Right lung (tissue), 10 donors: Measurements from ENCODE around the gene NXN. TPM values are rescaled to one million over a fixed set of nuclear protein-coding genes. Genes with fewer than 3 reads are reported as not detected.

Experiments
- DNase-seq, 2 donors: peaks; one replicate each; pipeline ENCODE4 v3.0.0-alpha.2; 2013
- long read RNA-seq, 8 donors: transcript quantifications; one replicate each; lab custom pipeline, GENCODE V29; 2026
- polyA plus RNA-seq, 5 donors: library from polyadenylated mRNA; unstranded; fragments of 120-200 nt; gene quantifications; one replicate each; pipeline versions ENCODE4 v1.2.1 to v1.2.3, GENCODE V29; 2013; ENCODE audit warnings: inconsistent platforms in 1 of 5, low replicate concordance in 1 of 5; ENCODE audit not compliant: insufficient read length in 5 of 5, insufficient read depth in 1 of 5

Gene NXN
- polyA plus RNA-seq = 10 to 100 TPM; 42.3 to 63.5 (median 59.9) TPM
- long read RNA-seq, donor 1, transcript NXN-201 (8 exons, 3,036 nt) = major isoform, 35 of 38 reads
- long read RNA-seq, donor 1, partial matches to known transcripts = 0 of 38 reads
- long read RNA-seq, donor 1, other reads (novel, unspliced or antisense) = 0 of 38 reads
- long read RNA-seq, donor 2, transcript NXN-201 (8 exons, 3,036 nt) = major isoform, 13 of 14 reads
- long read RNA-seq, donor 2, partial matches to known transcripts = 0 of 14 reads
- long read RNA-seq, donor 2, other reads (novel, unspliced or antisense) = 0 of 14 reads
- long read RNA-seq, donor 3, transcript NXN-201 (8 exons, 3,036 nt) = major isoform, 14 of 15 reads
- long read RNA-seq, donor 3, partial matches to known transcripts = 0 of 15 reads
- long read RNA-seq, donor 3, other reads (novel, unspliced or antisense) = 0 of 15 reads
- long read RNA-seq, donor 4, transcript NXN-201 (8 exons, 3,036 nt) = major isoform, 16 of 17 reads
- long read RNA-seq, donor 4, partial matches to known transcripts = 0 of 17 reads
- long read RNA-seq, donor 4, other reads (novel, unspliced or antisense) = 0 of 17 reads
- long read RNA-seq, donor 5, transcript NXN-201 (8 exons, 3,036 nt) = major isoform, 19 of 22 reads
- long read RNA-seq, donor 5, partial matches to known transcripts = 0 of 22 reads
- long read RNA-seq, donor 5, other reads (novel, unspliced or antisense) = 0 of 22 reads
- long read RNA-seq, donor 6, transcript NXN-201 (8 exons, 3,036 nt) = major isoform, 17 of 18 reads
- long read RNA-seq, donor 6, partial matches to known transcripts = 0 of 18 reads
- long read RNA-seq, donor 6, other reads (novel, unspliced or antisense) = 0 of 18 reads
- long read RNA-seq, donor 7, transcript NXN-201 (8 exons, 3,036 nt) = major isoform, 8 of 9 reads
- long read RNA-seq, donor 7, partial matches to known transcripts = 0 of 9 reads
- long read RNA-seq, donor 7, other reads (novel, unspliced or antisense) = 0 of 9 reads
- long read RNA-seq, donor 8, transcript NXN-201 (8 exons, 3,036 nt) = major isoform, 8 of 8 reads
- long read RNA-seq, donor 8, partial matches to known transcripts = 0 of 8 reads
- long read RNA-seq, donor 8, other reads (novel, unspliced or antisense) = 0 of 8 reads

DNA sequence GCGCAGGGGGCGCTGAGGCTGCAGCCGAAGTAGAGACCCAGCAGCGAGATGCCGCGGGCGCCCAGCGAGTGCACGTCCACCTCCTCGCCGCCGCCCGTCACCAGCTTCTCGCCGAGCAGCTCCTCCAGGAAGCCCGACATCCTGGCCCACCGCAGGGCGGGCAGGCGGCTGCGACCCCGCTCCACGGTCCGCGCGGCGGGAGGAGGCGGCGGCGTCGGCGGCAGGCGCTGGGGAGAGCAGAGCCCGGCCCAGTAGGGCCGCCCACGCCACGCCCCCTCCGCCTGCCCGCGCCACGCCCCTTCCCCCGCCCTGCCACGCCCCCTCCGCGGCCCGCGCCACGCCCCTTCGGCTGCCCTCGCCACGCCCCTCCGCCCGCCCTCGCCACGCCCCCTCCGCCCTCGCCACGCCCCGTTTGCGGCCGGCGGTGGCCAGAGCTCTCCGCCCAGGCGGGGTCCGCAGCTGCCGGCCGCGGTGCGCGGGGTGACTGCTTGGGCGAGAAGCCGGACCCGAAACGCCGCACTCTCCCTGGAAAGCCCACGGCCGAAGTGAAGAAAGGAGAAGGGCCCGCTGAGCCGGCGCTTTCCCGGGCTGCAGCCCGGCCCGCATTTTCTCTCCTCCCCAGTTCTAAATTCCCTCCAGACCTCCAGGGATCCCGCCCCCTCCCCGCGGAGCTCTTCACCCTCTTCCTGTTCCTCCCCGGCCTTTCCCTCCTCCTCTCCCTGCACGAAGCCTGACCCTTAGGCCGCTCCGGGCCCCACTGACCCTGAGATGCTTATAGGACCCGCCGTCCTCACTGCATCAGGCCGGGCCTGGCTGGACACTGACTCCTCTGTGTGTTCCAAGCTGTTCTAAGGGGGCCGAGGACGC lies at the start of gene NXN:
TSS of gene NXN (minus strand) at position 238 of the 867 bp plus-strand sequence.
- DNase-seq = peak; percentile 81 to 84

DNA sequence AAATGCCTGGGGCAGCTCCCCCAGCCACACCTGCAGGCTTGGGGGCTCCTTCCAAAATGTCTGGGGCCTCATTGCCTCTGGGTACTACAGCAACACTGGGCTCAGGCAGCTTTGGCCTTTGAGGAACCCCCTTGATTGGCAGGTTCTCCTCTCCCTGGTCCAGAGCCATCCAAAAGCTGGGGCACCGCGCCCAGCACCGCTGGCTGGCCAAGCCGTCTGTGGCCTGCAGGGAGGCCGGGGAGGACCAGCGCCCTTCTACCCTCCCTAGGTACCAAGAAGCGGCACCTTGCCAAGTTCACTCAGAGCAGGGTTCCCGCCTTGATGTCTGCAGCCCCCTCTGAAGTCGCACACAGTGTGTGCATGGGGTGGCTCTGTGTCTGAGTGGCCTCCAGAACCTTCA lies 47.5 kb upstream of the NXN start:
- no peak for DNase-seq

DNA sequence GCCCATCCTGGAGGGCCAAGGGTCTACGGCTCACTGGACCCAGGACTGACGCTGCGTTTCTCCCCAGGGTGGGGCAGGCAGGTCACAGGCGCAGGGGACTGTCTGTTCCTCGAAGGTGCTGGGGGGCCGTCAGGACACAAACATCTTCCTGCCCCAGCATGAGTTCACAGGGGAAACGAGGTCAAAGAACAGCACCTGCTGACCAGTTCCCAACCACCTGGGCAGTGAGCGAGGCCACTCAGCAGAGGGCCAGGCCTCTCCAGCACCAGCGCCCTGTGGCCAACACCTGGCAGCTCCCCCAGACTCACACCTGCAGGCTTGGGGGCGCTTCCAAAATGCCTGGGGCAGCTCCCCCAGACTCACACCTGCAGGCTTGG lies 47.0 kb upstream of the NXN start:
- DNase-seq = no peak

DNA sequence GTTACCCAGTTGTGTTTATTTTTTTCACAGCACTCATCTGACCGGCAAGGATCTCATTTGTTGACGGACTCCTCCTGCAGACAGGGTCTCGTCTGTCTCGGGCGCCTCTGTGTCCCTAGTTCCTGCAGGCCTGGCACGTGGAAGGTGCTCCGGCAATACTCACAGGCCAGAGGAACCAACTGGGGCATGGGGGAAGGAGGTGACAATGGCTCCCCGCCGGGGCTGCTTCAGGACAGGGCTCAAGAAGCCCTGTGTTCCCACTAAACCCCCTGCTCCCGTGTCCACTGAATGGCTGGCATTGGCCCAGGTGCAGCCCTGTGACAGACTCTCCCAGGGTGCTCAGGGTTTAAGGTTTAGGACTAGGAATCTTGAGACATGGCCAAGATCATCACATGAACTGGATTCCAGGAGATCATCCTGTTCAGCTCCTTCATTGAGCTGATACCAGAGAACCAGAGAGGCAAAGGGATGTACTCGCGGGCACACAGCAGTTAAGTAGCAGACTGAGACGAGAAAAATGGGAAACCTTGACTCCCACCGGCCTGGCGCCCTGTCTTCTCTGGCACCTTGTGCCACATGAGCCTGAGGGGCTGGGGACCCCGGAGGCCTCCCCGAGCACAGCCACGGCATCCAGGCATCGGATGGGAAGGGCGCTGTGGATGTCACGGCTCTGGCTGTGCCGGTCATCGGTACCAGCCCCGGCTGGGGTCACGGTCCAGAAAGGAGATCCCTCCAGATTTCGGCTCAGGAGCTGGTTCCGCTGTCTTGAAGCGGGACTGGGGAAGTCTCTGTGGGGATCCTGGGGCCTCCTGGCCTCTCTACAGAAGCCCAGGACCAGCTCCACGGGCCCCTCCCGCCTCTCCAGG lies 46.4 kb upstream of the NXN start:
- no peak for DNase-seq

DNA sequence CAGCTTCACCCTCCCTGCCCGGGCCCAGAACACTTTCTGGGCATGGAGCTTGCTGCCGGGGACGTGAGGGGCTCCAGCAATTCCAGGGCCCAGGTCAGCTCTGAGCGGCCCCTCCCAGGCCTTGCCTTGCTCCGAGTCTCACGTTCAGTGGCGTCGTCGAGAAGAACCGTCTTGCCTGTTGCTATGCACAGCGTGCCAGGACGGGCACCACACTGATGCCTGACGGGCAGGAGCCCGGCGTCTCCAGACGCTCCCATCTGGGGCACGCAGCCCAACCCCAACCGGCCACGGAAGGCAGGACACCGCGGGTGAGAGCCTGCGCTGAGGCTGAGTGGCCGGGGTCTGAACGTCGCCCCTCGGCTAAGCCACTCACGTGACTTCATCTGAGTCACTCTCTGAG lies 44.5 kb upstream of the NXN start:
- DNase-seq = no peak

DNA sequence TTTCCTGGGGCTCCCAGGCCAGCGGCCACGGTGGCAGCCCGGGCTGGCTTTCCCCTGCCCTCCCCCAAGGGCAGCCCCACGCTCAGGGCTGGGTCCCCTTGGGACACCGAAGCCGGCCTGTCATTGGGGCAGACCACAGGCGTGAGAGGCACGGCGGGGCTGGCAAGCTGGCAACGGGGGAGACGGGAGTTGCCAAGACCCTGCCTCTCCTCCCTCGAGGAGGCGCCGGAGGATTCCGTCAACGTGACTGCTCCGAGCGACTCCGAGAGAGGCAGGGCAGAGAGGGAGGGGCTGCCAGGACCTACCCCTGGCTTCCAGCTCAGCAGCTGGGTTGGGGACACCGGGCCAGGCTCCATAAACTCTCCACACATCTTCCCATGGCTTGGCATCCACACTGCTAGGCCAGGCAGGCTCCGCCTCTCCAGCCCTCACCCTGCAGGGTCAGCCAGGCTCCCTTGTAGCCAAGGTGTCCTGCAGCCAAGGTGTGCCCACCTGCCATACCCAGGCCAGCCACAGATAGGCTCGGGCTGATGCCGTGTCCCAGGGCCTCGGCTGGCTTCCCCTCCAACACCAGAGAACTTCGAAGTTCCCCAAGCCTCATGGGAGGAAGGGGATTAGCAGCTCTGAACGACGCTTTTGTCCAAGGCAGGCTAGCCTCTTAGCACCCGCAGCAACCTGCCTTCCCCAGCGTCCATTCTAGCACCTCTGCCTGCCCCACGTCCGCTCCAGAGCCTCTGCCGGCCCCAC lies 42.9 kb upstream of the NXN start:
- no peak for DNase-seq

DNA sequence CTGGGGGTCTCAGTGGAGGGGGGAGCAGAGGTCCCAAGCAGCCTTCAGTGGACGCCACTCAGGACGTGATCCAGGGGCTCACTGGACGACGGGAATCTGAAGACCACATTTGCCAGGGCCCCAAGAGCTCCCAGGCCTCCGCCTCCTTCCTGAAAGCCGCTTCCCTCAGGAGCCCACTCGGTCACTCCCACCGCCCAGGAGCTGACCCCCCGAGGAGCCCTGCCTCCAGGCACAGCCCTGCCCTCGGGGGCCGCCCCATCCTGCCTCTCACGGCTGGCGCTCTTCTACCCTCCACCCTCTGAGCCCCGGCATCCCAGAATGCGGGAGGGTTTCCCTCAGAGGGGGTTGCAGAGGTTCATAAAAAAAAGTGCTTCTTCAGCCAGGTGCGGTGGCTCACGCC lies 41.6 kb upstream of the NXN start:
- no peak for DNase-seq

DNA sequence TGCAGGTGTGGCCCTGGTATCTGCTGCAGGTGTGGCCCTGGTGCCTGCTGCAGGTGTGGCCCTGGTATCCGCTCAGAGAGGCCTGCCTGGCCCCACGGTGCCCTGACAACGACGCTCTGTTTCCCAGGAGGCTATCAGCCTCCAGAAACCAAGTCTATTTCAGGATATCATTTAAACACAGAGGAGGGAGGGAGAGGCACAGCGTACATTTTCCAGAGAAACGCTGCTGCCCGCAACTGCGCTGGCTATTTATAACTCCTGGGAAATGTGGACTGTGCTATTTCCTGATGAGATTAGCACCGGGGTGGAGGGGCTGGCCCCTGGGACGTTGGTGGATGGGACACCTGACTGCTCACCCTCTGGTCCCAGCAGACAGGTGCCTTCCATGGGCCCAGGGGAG lies 39.9 kb upstream of the NXN start:
- DNase-seq = no peak

DNA sequence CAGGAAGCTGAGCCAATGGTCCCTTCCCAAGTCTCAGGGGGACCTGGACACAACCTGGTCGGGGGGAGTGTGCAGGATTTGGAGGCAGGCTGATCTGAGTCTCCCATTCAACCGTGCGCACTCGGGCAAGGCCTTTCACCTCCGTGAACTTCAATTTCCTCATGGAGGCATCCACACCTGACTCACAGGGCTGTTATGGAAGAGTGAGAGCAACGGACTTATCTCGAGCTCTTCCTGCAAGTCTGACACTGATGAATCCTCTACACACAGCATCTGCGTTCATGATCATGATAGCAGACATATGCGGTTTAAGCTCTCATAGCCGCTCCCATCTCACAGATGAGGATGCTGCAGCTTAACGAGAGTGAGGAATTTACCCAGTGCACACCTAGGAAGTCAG lies 39.0 kb upstream of the NXN start:
- DNase-seq = no peak

DNA sequence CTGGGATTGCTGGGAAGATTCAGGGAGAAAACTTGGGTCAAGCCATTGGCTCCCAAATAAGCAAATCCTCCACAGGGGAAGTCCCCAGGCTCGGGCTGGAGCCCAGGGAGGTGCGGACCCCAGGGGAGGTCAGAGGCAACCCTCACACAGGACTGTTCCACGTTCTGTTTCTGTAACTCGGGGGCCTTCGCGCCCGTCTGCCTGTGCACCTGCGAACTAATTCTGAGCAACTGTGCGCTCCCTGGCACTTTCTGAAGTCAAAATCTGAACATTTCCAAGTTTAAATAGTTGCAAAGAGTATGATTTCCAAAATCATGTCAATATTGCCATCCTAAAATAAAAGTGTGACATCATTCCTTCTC lies 34.1 kb upstream of the NXN start:
- DNase-seq = no peak

DNA sequence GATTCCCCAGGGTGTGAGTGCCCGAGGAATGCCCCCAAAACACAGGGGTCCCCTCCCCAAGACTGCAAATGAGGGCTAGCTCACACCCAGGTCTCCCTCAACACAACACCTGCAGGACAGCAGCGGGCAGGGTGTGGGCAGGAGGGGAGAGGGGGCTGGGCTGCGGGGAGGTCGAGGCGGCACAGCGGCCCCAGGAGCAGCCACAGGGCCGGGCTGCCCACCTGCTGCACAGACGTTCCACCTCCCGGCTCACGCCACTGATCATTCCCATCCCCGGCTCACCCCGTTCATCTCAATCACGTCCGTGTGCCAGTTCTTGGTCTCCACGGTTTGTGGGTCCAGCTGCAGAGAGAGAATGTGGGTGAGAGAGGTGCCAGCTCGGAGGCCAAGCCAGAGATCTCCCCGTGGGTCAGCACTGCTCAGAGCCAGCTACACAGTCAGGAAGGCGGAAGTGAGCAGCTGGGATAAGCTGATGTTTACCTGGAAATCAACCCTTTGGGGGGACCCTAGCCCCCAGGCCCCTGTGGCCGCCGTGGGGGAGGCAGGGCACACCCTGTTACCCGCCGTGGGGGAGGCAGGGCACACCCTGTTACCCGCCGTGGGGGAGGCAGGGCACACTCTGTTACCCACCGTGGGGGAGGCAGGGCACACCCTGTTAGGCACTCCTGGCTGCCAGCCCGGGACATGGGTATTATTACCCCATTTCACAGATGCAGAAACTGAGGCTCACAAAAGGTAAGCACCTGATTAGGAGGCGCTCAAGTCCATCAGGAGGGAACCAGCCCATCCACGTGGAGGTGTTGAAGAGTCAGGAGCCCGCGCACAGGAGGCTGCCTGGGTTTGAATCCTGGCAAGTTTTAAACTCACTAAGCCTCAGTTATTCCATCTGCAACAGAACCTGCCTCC lies 33.5 kb upstream of the NXN start:
- DNase-seq = no peak

DNA sequence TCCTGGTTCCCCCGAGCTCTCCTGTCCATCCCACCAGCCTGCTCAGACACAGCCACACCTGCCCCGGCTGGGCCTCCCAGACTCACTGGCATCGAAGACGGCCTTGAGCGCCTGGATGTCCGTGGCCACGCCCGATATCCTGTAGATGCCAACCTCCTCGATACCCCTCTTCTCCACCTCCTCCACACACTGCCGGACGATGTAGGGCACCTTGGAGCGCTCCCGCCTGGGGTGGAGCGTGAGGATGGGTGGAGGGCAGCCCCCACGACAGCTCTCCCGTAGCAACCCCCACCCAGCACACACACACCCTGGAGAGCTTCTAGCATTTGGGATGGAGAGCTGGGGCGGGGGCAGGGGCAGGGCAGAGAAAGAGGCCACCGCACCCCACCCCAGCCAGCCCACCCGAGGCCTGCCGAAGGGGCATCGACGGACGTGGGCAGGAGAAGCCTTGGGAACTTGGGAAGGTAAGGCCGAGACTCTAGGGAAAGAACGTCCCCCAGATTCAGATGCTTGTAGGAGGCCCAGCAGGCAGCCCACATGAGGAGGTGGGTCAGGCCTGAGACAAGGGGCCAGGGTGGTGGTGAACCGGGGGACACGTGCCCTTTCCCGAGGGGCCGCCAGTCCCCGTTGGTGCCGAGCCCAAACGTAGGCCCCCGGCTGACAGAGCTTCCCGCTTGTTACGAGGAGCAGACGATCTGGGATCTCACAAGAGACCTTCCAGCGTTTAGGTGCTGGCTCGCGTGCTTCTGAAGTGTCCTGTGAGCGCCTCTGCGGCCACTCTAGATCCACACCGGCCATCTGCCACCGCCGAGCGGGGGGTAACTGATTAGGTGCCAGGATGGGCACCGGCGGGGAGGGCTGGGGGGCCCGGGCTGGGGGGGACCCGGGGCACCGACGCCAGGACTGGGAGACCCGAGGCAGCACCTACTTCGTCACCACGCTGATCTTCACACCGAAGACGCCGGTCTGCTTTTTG lies 32.5 kb upstream of the NXN start:
- no peak for DNase-seq

DNA sequence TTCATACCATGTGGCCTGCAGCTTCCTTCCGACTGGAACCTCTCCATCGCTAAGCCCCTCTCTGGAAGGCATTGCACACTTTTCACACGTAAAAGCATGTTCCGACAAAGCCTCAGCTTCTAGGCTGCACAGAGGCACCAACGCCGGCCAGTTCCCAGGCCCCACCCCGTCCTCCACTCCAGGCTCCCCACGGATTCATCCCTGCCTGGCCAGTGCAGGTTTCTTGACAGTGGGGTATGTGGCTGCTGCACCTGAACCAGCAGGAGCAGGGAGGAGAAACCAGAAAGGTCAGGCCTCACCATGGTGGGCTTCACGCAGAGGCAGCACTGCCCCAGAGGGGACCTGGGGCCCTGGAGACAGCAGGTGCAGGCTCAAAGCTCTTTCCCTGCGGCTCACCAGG lies 31.6 kb upstream of the NXN start:
- no peak for DNase-seq

DNA sequence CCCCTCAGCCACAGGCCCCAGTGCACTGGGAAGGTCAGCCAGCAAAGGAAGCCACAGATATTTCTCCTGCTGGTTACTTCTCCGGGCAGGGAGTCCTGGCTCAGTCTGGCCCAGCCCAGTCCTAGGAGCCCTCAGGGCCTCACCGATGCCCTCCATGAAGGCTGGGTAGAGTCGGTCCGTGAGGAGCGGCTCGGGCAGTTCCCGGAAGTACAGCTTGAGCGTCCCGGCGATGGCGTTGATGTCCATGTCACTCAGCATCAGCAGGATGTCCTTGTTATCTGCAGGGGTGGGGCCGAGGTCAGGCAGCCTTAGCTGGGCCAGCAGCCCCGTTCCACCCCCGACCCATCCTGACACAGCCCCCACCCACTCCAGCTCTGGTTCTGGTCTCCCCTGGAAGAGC lies 31.0 kb upstream of the NXN start:
- no peak for DNase-seq

DNA sequence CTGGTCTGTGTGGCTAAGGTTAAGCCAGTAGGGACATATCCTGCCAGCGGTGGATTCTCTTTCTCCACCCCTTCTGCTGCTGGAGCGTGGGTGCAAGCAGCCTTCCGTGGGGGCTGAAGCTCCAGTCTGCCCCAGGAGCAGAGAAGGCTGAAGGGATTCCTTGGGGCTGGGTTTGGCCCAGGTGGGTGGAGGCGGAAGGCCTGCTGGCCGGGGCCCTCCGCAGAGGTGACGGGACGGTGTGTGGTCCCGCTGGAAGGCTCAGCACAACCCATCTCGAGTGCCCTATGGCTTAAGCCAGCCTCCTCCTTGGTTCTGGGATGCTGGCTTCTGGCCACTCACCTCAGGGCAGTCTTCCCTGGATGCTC lies 30.5 kb upstream of the NXN start:
- no peak for DNase-seq

DNA sequence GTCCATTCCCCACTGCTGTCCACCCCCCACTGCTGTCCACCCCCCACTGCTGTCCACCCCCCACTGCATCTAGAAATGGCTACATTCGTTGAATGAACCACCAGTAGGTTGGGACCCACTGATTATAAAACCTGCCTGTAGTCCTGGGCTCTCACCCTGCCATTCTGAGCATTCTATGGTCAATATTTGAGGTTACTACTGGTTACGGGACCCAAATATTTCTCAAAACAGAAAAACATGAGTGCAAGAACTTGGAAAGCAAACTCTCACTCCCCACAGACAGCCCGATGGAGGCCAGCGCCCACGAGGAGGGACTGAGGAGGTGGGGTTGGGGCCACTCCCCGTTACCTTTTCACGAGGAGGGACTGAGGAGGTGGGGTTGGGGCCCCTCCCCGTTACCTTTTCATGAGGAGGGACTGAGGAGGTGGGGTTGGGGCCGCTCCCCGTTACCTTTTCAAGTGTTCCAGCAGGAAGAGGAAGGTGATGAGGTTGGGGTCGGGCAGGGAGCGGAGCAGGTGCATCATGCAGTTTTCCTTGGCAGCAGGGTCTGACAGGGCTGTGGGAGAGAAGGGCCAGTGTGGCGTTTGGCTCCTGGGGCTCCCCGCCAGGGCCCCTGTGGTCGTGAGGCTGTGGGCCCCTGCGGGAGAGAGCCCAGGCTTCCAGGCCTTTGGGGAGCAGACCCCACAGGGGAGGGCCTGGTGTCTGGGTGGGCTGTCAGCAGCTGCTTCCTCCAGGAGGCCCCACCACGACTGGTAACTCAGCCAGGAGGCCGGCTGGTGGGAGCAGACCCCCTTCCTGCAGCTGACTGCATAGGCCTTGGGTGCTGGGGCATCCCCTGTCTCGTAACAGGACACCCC lies 29.9 kb upstream of the NXN start:
- DNase-seq = no peak
